T-helper 2 cell treated with Interferon-gamma antibody and Interleukin-4, amounts not matched to agents 5 μg/mL and 100 μg/mL, for 36 hours (primary cell): ENCODE results near the gene PROM2.

Source experiments
- DNase-seq: peaks from one replicate; pipeline ENCODE4 v3.0.0; 2021; ENCODE audit warnings: low spot score
- H3K27ac Mint-ChIP-seq: one replicate; pipeline ENCODE4 v1.8.0; 2021; ENCODE audit warnings: mild to moderate bottlenecking, mixed read lengths
- H3K27me3 Mint-ChIP-seq: one replicate; pipeline ENCODE4 v1.8.0; 2021; ENCODE audit warnings: low read depth, mixed read lengths
- H3K36me3 Mint-ChIP-seq: one replicate; pipeline ENCODE4 v1.8.0; 2021; ENCODE audit warnings: low read depth, mixed read lengths
- H3K4me1 Mint-ChIP-seq: one replicate; pipeline ENCODE4 v1.8.0; 2021; ENCODE audit warnings: low read depth, mixed read lengths
- H3K4me3 Mint-ChIP-seq: one replicate; pipeline ENCODE4 v1.8.0; 2022; ENCODE audit warnings: mild to moderate bottlenecking, moderate library complexity, mixed read lengths
- H3K9me3 Mint-ChIP-seq: one replicate; pipeline ENCODE4 v1.8.0; 2021; ENCODE audit warnings: mixed read lengths

The PROM2 gene

DNA sequence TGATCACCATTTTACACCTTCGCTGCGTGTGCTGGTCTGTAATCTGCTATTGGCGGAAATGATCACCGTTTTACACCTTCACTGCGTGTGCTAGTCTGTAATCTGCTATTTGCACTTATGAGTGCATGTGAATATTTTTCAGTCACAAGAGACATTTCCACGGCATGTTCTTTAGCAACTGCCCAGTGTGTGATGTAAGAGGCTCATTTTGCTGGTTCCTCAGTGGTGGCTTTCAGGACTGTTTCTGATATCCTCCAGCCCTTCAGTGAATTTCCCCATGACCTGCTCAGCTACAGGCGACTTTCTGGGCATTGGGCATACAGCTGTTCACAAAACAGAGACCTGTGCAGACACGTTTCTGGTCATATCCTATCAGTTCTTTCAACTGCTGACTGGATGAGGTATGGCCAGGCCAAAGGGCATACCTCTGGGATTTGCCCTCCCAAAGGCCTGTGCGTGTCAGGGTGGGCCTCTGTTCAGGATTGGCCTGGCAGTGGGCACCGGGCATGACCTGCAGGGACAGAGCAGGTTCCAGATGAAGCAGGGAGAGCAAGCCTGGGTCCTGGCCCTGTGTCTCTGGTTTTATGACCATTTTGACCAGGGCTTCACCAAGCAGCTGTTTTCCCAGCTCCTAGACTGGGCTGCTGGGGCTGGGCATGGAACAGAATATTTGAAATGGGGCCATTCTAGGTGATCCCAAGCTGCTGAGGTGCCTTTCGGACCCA, 521 bp upstream of the PROM2 start:
- Mint-ChIP-seq H3K4me1 (no peaks in the 10 kb centered on the region), H3K27ac (no peak overlapping the region), H3K9me3 (no peaks in the 10 kb centered on the region), H3K4me3 (no peak overlapping the region), H3K36me3 (no peaks in the 10 kb centered on the region), H3K27me3 (no peaks in the 10 kb centered on the region)
- no peak for DNase-seq

DNA sequence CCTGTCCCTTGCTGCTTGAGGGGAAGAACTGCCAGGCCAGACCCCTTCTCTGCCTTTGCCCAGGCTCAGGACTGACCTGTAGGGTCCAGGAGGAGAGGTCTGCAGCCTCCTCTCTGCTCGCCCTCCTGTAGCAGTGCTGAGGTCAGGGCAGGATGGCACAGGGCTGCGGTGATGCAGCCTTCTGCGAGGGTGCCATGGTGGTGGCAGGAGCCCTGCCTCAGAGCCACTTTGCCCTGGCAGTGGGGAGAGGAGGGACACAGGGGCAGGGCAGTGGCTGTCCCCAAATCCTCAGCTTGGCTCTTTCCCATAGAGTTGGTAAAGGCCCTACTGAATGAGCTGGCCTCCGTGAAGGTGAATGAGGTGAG, 884 bp downstream of the PROM2 start:
- DNase-seq, result no peak
- Mint-ChIP-seq H3K27ac (no peak overlapping the region), H3K36me3 (no peaks in the 10 kb centered on the region), H3K27me3 (no peaks in the 10 kb centered on the region), H3K4me3 (no peak overlapping the region), H3K4me1 (no peaks in the 10 kb centered on the region), H3K9me3 (no peaks in the 10 kb centered on the region)

DNA sequence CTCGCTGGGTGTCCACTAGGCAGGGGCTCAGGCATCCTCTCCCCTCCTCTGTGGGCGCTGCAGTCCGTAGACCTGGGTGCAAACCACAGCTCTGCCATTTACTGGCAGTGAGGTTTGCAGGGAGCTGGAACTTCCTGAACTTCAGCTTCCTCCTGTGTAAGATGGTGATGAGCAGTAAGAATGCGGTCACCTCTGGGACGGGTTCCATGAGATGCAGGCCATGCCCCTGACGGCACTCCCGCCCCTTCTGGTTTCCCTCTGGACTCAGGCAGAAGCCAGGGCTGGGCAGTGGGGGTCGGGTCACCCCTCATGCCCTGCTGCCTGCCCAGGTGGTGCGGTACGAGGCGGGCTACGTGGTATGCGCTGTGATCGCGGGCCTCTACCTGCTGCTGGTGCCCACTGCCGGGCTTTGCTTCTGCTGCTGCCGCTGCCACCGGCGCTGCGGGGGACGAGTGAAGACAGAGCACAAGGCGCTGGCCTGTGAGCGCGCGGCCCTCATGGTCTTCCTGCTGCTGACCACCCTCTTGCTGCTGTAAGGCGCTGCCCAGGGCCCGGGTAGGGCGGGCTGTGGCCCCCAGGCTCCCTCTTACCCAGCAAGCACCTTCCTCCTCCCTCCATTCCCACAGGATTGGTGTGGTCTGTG, 1.5 kb downstream of the PROM2 start:
- no peak for DNase-seq
- Mint-ChIP-seq H3K27me3 (no peaks in the 10 kb centered on the region), H3K27ac (no peak overlapping the region), H3K9me3 (no peaks in the 10 kb centered on the region), H3K4me1 (no peaks in the 10 kb centered on the region), H3K4me3 (no peak overlapping the region), H3K36me3 (no peaks in the 10 kb centered on the region)

DNA sequence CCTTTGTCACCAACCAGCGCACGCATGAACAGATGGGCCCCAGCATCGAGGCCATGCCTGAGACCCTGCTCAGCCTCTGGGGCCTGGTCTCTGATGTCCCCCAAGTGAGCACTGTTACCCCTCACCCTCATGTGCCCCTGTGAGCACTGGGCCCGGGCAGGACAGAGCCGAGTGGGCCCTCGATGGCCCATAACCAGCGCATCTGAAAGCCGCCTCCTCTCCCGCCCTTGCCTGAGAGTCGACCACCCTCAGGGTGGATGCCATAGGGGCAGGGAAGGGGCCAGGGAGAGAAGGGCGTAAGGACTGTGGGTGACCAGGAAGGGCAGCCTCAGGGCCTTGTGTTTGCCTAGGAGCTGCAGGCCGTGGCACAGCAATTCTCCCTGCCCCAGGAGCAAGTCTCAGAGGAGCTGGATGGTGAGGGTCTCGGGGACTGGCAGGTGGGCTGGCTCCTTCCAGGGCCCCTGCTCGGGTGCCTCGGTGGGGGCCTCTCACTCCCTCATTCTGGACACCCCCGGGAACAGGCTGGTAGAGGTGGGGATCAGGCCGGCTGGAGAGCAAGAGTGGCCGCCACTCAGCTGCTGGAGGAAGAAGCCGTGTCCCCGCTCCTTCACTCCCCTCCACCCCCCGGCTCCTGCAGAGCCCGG, 2.1 kb downstream of the PROM2 start:
- H3K27ac Mint-ChIP-seq, result no peak overlapping the region
- no peak overlapping the region for H3K4me3 Mint-ChIP-seq
- H3K27me3 Mint-ChIP-seq, result no peaks in the 10 kb centered on the region
- H3K9me3 Mint-ChIP-seq, result no peaks in the 10 kb centered on the region
- no peaks in the 10 kb centered on the region for H3K4me1 Mint-ChIP-seq
- DNase-seq, result no peak
- no peaks in the 10 kb centered on the region for H3K36me3 Mint-ChIP-seq

DNA sequence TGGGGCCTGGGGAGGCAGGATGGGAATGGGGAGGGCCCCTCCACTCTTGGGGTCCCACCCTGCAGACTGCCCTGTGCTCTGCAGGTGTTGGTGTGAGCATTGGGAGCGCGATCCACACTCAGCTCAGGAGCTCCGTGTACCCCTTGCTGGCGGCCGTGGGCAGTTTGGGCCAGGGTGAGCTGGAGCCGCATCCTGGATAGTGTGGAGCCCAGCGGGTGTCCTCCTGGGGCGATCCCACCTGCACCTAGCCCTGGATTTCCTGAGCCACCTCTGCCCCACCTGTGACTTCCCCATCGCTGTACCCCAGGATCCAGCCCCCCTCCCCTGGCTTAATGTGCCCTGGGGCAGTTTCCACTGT, 2.6 kb downstream of the PROM2 start:
- no peaks in the 10 kb centered on the region for H3K9me3 Mint-ChIP-seq
- DNase-seq, result no peak
- H3K36me3 Mint-ChIP-seq, result no peaks in the 10 kb centered on the region
- no peaks in the 10 kb centered on the region for H3K4me1 Mint-ChIP-seq
- H3K27me3 Mint-ChIP-seq, result no peaks in the 10 kb centered on the region
- H3K4me3 Mint-ChIP-seq, result no peak overlapping the region
- H3K27ac Mint-ChIP-seq, result no peak overlapping the region

DNA sequence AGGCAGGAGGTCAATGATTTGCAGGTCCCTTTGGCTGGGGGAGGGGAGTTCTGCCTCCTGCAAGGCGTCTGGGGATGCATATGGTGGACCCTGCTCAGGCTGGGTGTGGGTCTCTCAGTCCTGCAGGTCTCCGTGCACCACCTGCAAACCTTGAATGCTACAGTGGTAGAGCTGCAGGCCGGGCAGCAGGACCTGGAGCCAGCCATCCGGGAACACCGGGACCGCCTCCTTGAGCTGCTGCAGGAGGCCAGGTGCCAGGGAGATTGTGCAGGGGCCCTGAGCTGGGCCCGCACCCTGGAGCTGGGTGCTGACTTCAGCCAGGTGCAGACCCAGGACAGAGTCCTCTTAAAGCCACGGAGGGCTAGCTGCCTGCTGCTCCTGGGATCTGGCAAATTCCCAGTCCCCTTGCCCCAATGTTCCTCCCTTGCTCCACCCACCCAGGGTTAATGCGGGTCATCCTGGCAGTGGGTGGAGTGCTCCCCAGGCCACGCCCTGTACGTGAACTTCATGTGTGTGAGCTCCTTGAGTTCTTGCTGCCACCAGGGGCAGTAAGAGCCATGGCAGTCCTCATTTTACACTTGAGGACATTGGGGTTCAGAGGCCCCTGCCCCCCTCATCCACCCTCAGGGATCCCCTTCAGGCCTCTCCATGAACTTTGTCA, 3.1 kb downstream of the PROM2 start:
- H3K27ac Mint-ChIP-seq, result no peak overlapping the region
- DNase-seq, result no peak
- H3K9me3 Mint-ChIP-seq, result no peaks in the 10 kb centered on the region
- no peaks in the 10 kb centered on the region for H3K36me3 Mint-ChIP-seq
- H3K4me3 Mint-ChIP-seq, result no peak overlapping the region
- H3K4me1 Mint-ChIP-seq, result no peaks in the 10 kb centered on the region
- no peaks in the 10 kb centered on the region for H3K27me3 Mint-ChIP-seq

DNA sequence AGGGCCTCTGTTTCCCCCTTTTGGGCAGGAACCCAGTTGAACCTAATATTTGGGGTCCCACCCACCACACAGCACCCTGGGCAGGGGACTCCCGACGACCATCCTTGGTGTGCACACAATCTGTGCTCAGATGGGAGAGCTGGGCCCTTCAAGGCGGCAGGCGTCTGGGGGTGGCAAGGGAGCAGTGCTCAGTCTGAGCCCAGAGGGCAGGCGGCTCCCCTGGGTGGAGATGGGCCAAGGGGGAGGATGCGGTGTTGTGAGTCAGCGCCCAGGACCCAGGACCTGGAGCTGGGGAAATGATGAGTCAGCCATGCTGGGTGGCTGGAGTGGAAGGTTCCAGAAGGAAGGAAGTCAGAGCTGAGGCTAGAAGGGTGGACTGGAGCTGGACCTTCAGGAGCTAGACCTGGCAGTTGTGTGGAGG, 3.8 kb downstream of the PROM2 start:
- Mint-ChIP-seq H3K4me3 (no peak overlapping the region), H3K27me3 (no peaks in the 10 kb centered on the region), H3K36me3 (no peaks in the 10 kb centered on the region), H3K27ac (no peak overlapping the region), H3K9me3 (no peaks in the 10 kb centered on the region), H3K4me1 (no peaks in the 10 kb centered on the region)
- DNase-seq, result no peak

DNA sequence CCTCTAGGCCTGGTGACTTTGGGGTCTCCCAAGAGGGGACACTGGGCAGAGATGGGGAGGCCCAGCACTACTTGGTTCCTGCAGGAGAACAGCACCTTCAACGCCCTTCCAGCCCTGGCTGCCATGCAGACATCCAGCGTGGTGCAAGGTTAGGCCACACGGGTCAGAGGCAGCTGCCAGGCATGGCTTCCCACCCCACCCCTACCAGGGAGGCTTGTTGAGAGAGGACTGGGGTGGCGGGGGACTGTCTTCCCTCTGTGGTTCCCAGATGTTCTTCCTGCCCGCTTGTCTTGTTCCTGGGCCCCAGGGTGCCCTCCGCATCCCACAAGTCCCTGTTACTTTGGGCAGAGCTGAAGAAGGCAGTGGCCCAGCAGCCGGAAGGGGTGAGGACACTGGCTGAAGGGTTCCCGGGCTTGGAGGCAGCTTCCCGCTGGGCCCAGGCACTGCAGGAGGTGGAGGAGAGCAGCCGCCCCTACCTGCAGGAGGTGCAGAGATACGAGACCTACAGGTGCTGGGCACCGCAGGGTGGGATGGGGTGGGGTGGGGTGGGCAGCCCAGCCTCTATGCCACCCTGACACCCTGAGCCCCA, 4.5 kb downstream of the PROM2 start:
- no peak for DNase-seq
- no peaks in the 10 kb centered on the region for H3K4me1 Mint-ChIP-seq
- H3K36me3 Mint-ChIP-seq, result no peaks in the 10 kb centered on the region
- H3K27ac Mint-ChIP-seq, result no peak overlapping the region
- no peaks in the 10 kb centered on the region for H3K9me3 Mint-ChIP-seq
- no peak overlapping the region for H3K4me3 Mint-ChIP-seq
- H3K27me3 Mint-ChIP-seq, result no peaks in the 10 kb centered on the region

DNA sequence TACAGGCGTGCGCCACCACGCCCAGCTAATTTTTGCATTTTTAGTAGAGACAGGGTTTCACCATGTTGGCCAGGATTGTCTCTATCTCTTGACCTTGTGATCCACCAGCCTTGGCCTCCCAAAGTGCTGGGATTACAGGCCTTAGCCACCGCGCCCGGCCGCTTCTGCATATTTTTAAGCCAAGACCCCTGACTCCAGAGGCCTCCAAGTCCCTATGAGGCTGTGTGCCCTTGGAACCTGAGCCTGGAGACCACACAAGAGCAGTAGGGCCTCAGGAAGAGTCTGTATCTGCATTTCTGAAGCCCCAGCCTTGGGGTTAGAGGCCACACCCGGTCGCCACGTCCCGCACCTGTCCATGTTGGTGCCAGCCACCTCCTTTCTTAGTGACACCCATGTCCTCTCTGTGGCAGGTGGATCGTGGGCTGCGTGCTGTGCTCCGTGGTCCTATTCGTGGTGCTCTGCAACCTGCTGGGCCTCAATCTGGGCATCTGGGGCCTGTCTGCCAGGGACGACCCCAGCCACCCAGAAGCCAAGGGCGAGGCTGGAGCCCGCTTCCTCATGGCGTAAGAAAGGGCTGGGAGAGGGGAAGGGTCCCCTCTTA, 5.3 kb downstream of the PROM2 start:
- Mint-ChIP-seq H3K9me3 (no peaks in the 10 kb centered on the region), H3K27ac (no peak overlapping the region), H3K4me1 (no peaks in the 10 kb centered on the region), H3K27me3 (no peaks in the 10 kb centered on the region), H3K4me3 (no peak overlapping the region), H3K36me3 (no peaks in the 10 kb centered on the region)
- DNase-seq, result no peak

DNA sequence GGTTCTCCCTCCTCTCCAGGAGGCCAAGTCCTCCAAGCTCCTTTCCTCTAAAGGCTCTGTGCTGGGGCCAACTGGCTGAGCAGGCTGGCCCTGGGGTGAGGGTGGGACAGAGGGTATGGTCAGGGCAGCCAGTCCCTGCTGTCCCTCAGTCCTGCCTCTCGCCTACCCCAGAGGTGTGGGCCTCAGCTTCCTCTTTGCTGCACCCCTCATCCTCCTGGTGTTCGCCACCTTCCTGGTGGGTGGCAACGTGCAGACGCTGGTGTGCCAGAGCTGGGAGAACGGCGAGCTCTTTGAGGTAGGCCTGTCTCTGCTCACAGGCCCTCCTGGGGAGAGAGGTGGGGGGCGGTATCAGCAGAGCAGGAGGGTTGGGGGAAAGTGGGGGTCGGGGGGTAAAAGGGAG, 6.8 kb downstream of the PROM2 start:
- no peak for DNase-seq
- H3K27ac Mint-ChIP-seq, result no peak overlapping the region
- H3K4me1 Mint-ChIP-seq, result no peaks in the 10 kb centered on the region
- no peaks in the 10 kb centered on the region for H3K9me3 Mint-ChIP-seq
- H3K27me3 Mint-ChIP-seq, result no peaks in the 10 kb centered on the region
- no peak overlapping the region for H3K4me3 Mint-ChIP-seq
- no peaks in the 10 kb centered on the region for H3K36me3 Mint-ChIP-seq

DNA sequence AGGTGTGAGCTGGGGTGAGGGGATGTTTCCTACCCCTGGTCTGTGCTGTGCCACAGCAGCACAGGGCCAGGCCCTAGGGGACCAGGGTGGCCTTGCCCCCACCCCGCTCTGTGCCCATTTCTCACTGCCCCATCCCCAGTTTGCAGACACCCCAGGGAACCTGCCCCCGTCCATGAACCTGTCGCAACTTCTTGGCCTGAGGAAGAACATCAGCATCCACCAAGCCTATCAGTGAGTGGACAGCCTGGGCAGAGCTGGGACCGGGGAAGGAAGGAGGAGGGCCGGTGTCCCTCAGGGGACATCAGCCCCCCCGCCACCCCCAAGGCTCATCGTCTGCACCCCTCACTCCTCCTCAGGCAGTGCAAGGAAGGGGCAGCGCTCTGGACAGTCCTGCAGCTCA, 7.5 kb downstream of the PROM2 start:
- H3K27me3 Mint-ChIP-seq, result no peaks in the 10 kb centered on the region
- no peaks in the 10 kb centered on the region for H3K36me3 Mint-ChIP-seq
- H3K27ac Mint-ChIP-seq, result no peak overlapping the region
- DNase-seq, result no peak
- no peaks in the 10 kb centered on the region for H3K9me3 Mint-ChIP-seq
- no peaks in the 10 kb centered on the region for H3K4me1 Mint-ChIP-seq
- H3K4me3 Mint-ChIP-seq, result no peak overlapping the region

DNA sequence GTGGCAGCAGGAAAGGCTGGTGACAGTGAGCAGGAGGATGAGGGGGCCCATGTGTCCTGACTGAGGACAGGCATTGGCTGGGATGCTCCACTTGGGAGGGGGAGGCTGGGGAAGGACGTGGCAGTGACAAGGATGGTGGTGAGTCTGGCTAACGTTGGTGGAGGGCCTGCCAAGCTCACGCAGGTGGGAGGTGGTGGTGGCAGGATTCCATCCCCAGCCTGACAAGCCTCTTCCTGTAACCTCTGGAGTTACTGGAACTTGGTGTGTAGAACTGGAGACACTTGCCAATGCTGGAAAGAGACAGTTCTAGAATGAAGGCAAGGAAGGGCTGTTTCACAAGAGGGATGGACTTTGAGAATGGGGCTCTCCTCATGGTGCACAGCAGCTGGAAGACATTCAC, 8.2 kb downstream of the PROM2 start:
- no peak for DNase-seq
- no peak overlapping the region for H3K27ac Mint-ChIP-seq

DNA sequence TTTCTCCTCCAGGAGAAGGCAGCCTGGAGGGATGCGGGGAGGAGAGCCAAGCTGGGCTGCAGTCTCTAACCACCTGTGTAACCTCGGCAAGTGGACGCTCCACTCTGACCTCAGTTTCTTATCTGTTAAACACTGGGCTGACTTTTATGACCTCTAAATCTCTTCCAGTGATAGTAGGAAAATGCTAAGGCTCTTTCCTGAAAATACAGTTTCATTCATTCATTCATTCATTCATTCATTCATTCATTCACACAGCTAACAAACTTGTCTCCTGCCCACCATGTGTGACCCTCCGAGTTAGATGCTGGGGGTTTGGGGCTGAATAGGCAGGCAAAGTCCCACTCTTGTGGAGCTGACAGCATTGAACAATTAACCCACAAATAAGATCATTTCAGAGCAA, 9.3 kb downstream of the PROM2 start:
- Mint-ChIP-seq H3K27me3 (no peaks in the 10 kb centered on the region), H3K27ac (no peak overlapping the region), H3K4me1 (no peaks in the 10 kb centered on the region), H3K36me3 (no peaks in the 10 kb centered on the region), H3K9me3 (no peaks in the 10 kb centered on the region), H3K4me3 (no peak overlapping the region)
- no peak for DNase-seq

More for the DNA sequence above, 8.2 kb downstream of the PROM2 start:
- H3K27me3 Mint-ChIP-seq, result no peaks in the 10 kb centered on the region
- no peak overlapping the region for H3K4me3 Mint-ChIP-seq
- no peaks in the 10 kb centered on the region for H3K9me3 Mint-ChIP-seq
- H3K36me3 Mint-ChIP-seq, result no peaks in the 10 kb centered on the region
- no peaks in the 10 kb centered on the region for H3K4me1 Mint-ChIP-seq
